Upper lobe of left lung (tissue), 6 donors: ENCODE data around the gene PARK7. TPM values are rescaled to one million over a fixed set of nuclear protein-coding genes. Genes with fewer than 3 reads are reported as not detected.

Source experiments
- ATAC-seq, 2 donors: fragments of 200-7000 bp; cut with Tn5 transposase; one replicate each; pipeline ENCODE4 v1.9.1; 2022; ENCODE audit warnings: mild to moderate bottlenecking in 2 of 2, moderate library complexity in 2 of 2; ENCODE audit not compliant: low FRiP score in 2 of 2
- DNase-seq, 2 donors: peaks; one replicate each; pipeline ENCODE4 v3.0.0-alpha.2; 2019 to 2020
- H3K27ac ChIP-seq, 4 donors: fragments of 200-600 bp; sonication (generic); one replicate each; pipeline ENCODE4 v1.5.1; 2016 to 2019
- H3K27me3 ChIP-seq, 4 donors: fragments of 200-600 bp; sonication (generic); one replicate each; pipeline ENCODE4 v1.5.1; 2017 to 2019
- H3K36me3 ChIP-seq, 4 donors: fragments of 200-600 bp; sonication (generic); one replicate each; pipeline ENCODE4 v1.5.1; 2016 to 2019
- H3K4me1 ChIP-seq, 4 donors: fragments of 200-600 bp; sonication (generic); one replicate each; pipeline ENCODE4 v1.5.1; 2018 to 2019
- H3K4me3 ChIP-seq, 4 donors: fragments of 200-600 bp; sonication (generic); one replicate each; pipeline ENCODE4 v1.5.1; 2017 to 2019; ENCODE audit warnings: mild to moderate bottlenecking in 2 of 4, moderate library complexity in 1 of 4
- H3K9me3 ChIP-seq, 4 donors: fragments of 200-600 bp; sonication (generic); one replicate each; pipeline ENCODE4 v1.5.1; 2018 to 2019
- EP300 ChIP-seq, 4 donors: sonication (generic); formaldehyde crosslinking; IDR thresholded peaks; one replicate each; pipeline ENCODE4 v1.5.1; 2017; ENCODE audit warnings: antibody characterized with exemption in 4 of 4, control low read depth in 2 of 4
- POLR2A ChIP-seq, 4 donors: fragments of 450-650 bp; IDR thresholded peaks; one replicate each; pipeline ENCODE4 v1.5.1; 2016 to 2017; ENCODE audit warnings: antibody characterized with exemption in 4 of 4, mild to moderate bottlenecking in 2 of 4
- POLR2AphosphoS5 ChIP-seq, 2 donors: sonication (generic); formaldehyde crosslinking; IDR thresholded peaks; one replicate each; pipeline ENCODE4 v1.5.1; 2017; ENCODE audit warnings: antibody characterized with exemption in 2 of 2
- WGBS, 2 donors: methylation state at CpG; one replicate each; pipeline ENCODE4 v1.1.5; 2017 to 2018; 5-methylcytosine and 5-hydroxymethylcytosine counted together
- total RNA-seq, 6 donors: library from RNA; depleted of rRNA in 4 of 6; stranded (reverse); fragments of >200 nt in 4 of 6; gene quantifications; one replicate each; pipeline versions ENCODE4 v1.1.0 to v1.2.1, GENCODE V29; 2016 to 2021
- TF ChIP-seq, protein P1 (sequence below), 6 experiments: fragments of 450-650 bp in 4 of 6; fragments of 200-600 bp in 2 of 6; sonication (generic) in 2 of 6; IDR thresholded peaks; one replicate each; pipeline ENCODE4 v1.5.1; 2016 to 2019; ENCODE audit warnings: antibody characterized with exemption in 6 of 6
- donor health status: DM: no; HTN: no; CAD: no; lungs with moderate emphysema.
- donor health status: DM: no; HTN: yes; CAD: no; lungs with severe emphysema.

The PARK7 gene
- total RNA-seq: 100 to 1,000 TPM in 4 of 6 donors, 10 to 100 TPM in 2; 52.4 to 217 (median 130) TPM

DNA sequence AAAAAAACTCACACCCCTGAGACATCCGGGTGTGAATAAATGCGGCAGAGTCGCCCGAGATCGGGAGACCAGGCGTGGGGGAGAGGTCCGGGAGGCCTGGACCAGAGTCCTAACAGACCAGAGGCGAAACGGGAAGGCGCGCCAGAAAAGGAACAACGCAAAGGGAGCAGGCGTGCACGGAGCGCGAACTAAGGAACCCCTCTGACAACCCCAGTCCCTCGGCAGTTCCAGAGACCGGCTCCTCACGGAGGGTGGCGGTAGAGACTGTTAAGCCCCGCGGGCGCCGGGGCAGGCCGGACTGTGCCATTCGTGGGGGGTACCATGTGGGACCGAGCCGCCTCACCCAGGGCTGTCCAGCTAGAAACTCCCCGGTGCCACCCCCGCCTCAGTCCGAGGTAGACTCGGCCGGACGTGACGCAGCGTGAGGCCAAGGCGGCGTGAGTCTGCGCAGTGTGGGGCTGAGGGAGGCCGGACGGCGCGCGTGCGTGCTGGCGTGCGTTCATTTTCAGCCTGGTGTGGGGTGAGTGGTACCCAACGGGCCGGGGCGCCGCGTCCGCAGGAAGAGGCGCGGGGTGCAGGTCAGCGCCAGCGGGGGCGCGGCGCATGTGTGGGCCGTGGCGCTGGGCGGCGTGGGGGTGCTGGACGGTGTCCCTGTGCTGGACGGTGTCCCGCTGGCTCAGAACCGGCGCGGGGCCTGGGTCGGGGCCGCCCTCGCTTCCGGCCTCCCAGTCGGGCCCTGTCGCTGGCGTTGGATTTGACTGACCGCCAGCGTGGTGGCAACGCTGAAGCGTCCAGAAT is at the start of gene PARK7:
Gene PARK7 (plus strand): TSS at position 496 of the 798 bp plus-strand sequence. CDS start 1,075 bp downstream, outside the sequence.
- peak; percentile 99 for DNase-seq
- ATAC-seq: peak; percentile 99 to 100
- no peaks in the 10 kb centered on the region for H3K9me3 ChIP-seq
- H3K27me3 ChIP-seq: no peaks in the 10 kb centered on the region
- TF ChIP-seq, protein P1, sequence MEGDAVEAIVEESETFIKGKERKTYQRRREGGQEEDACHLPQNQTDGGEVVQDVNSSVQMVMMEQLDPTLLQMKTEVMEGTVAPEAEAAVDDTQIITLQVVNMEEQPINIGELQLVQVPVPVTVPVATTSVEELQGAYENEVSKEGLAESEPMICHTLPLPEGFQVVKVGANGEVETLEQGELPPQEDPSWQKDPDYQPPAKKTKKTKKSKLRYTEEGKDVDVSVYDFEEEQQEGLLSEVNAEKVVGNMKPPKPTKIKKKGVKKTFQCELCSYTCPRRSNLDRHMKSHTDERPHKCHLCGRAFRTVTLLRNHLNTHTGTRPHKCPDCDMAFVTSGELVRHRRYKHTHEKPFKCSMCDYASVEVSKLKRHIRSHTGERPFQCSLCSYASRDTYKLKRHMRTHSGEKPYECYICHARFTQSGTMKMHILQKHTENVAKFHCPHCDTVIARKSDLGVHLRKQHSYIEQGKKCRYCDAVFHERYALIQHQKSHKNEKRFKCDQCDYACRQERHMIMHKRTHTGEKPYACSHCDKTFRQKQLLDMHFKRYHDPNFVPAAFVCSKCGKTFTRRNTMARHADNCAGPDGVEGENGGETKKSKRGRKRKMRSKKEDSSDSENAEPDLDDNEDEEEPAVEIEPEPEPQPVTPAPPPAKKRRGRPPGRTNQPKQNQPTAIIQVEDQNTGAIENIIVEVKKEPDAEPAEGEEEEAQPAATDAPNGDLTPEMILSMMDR (IDR thresholded peaks at IDR 0.05): peak in 5 of 6 experiments; percentile 29 to 74 (median 68)
- TF ChIP-seq POLR2A (IDR thresholded peaks at IDR 0.05): peak; percentile 44 to 99 (median 92)
- TF ChIP-seq EP300 (IDR thresholded peaks at IDR 0.05): peak in 1 of 4 donors; percentile 22
- peak; percentile 97 to 98 for TF ChIP-seq POLR2AphosphoS5 (IDR thresholded peaks at IDR 0.05)
- 0% methylated on average over 15 to 25 of the region's 81 CpGs for WGBS, 2 donors
- H3K4me1 ChIP-seq: peaks cover 16 to 38% (median 25%) of the 10 kb centered on the region in 4 donors
- H3K36me3 ChIP-seq: peaks cover 12 to 37% (median 28%) of the 10 kb centered on the region in 4 donors
- H3K27ac ChIP-seq: peak within 1 kb of the TSS; percentile 92 to 97 (median 95)
- H3K4me3 ChIP-seq: peak within 1 kb of the TSS; percentile 68 to 92 (median 83)

DNA sequence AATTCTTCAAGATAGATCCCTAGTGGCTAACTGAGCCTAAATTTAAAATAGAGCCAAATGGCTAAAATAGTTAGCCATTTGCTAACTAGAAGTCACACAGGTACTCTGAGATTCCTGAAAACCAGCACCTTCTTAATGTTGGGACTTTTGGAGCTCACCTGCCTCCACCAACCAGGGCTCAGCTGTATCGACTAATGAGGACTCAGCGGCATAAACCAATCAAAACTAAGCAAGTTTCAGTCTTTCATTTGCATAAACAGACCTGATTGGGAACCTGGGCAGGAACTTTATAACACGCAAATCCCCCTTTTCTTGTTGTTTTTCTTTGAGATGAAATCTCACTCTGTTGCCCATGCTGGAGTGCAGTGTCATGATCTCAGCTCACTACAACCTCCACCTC is 49.4 kb upstream of the PARK7 start:
- DNase-seq (no peak), ATAC-seq (no peak)
- 79 to 80% methylated on average over 3 of the region's 3 CpGs for WGBS, 2 donors

DNA sequence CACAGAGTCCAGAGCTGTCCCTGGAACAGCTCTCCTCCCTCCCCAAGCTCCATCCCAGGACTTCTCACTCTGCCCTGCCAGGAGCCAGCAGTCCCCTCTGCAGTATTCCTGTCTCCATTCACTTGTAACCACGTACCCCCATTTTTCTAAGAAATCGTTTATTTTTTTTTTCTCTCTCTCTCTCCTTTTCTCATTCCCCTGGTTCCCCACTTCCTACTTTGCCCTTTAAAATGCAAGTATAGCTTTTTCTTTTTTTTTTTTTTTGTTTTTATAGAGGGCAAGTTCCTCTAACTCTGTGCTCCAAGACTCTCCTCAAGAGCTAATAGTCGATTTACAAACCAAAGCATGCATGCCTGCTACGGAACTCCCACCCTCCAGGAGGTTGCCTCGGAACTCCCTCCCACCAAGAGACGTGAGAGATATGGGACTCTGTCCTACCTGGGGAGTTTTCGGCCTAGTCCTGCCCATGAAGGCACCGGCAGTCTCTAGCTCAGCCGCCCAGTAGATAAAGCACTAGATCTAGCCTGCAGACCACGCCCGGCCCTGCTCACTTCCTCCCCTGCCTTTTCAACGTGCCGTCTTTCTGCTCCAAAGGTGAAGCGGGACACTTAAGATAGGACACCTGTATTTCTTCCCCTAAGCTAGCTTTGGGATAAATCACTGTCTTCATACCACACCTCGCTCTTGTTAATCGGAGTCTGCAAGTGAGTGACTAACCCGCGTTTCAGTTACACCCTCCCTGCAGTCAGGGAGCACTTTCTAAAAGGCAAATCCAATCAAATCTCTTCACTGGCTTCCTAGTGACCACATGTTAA is 48.6 kb upstream of the PARK7 start:
- H3K36me3 ChIP-seq: no peaks in the 10 kb centered on the region
- 42 to 55% methylated on average over 18 of the region's 18 CpGs for WGBS, 2 donors
- TF ChIP-seq POLR2AphosphoS5 (IDR thresholded peaks at IDR 0.05) (no peak), POLR2A (IDR thresholded peaks at IDR 0.05) (no peak), EP300 (IDR thresholded peaks at IDR 0.05) (no peak)
- TF ChIP-seq, protein P1 (IDR thresholded peaks at IDR 0.05): no peak
- ATAC-seq: no peak
- DNase-seq: peak in 1 of 2 donors; percentile 42
- no peaks in the 10 kb centered on the region for H3K9me3 ChIP-seq
- no peaks in the 10 kb centered on the region for H3K27me3 ChIP-seq
- no peak overlapping the region for H3K4me3 ChIP-seq
- no peaks in the 10 kb centered on the region for H3K4me1 ChIP-seq
- H3K27ac ChIP-seq: no peak overlapping the region

More for the DNA sequence above, 49.4 kb upstream of the PARK7 start:
- no peaks in the 10 kb centered on the region for H3K9me3 ChIP-seq
- H3K36me3 ChIP-seq: no peaks in the 10 kb centered on the region
- H3K27ac ChIP-seq: no peak overlapping the region
- TF ChIP-seq, protein P1 (IDR thresholded peaks at IDR 0.05): no peak
- TF ChIP-seq POLR2AphosphoS5 (IDR thresholded peaks at IDR 0.05) (no peak), EP300 (IDR thresholded peaks at IDR 0.05) (no peak), POLR2A (IDR thresholded peaks at IDR 0.05) (no peak)
- no peaks in the 10 kb centered on the region for H3K27me3 ChIP-seq
- no peak overlapping the region for H3K4me3 ChIP-seq
- no peaks in the 10 kb centered on the region for H3K4me1 ChIP-seq

DNA sequence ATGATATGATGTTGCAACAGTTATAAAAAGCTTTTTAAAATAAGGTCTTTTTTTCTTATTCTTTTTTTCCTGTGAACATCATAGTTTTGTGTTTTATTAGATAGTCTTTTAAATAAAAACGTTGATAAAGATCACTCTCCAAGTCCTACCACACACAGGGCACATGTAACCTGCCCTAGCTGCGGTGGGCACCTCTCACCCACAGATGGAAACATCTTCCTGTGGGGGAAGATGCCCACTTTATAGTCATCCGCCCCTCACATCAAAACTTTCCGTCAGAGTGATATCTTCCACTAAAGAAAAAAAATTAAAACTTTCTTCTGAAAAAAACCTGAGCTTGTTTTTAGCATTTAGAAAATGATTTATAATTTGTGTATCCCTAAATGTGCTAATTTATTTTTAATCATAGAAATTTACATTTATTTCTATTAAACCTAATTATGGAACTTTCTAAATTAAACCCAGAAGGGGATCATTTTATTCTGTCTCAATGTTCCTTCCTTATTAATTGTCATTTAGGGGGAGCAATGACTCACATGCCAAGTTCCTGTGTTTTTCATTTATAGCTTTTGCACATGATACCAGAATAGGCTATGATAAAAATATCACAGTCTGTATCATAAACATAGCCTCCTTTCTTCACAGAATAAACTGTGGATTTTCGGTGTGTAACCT is 45.5 kb upstream of the PARK7 start:
- Histone ChIP-seq H3K4me3 (no peak overlapping the region), H3K36me3 (no peaks in the 10 kb centered on the region), H3K9me3 (no peaks in the 10 kb centered on the region), H3K4me1 (no peaks in the 10 kb centered on the region), H3K27me3 (no peaks in the 10 kb centered on the region), H3K27ac (no peak overlapping the region)
- 59 to 67% methylated on average over 5 of the region's 5 CpGs for WGBS, 2 donors
- no peak for DNase-seq
- ATAC-seq: no peak
- TF ChIP-seq POLR2A (IDR thresholded peaks at IDR 0.05): no peak
- no peak for TF ChIP-seq EP300 (IDR thresholded peaks at IDR 0.05)
- TF ChIP-seq, protein P1 (IDR thresholded peaks at IDR 0.05): no peak
- no peak for TF ChIP-seq POLR2AphosphoS5 (IDR thresholded peaks at IDR 0.05)
